GM10248 (cell line): ENCODE measurements around the gene HPS1.

Experiments used
- CTCF ChIA-PET: fragments of 300-600 bp; sonication (Branson Sonifier 250); formaldehyde crosslinking; extraction: SDS; loops from one replicate; lab custom pipeline; 2021; ENCODE audit warnings: antibody characterized with exemption; lab: Yijun Ruan, JAX
- POLR2A ChIA-PET: fragments of 350-650 bp; sonication (Branson Sonifier 250); formaldehyde crosslinking; extraction: SDS; loops from one replicate; lab custom pipeline; 2020; ENCODE audit warnings: antibody characterized with exemption; lab: Yijun Ruan, JAX
- DNase-seq: peaks from one replicate; pipeline ENCODE4 v3.0.0; 2012; ENCODE audit errors: extremely low spot score
- TF ChIP-seq, protein P1 (sequence below): IDR thresholded peaks from 2 replicates; pipeline ENCODE4 v1.5.1; 2012; ENCODE audit warnings: mild to moderate bottlenecking, low read depth; ENCODE audit errors: extremely low read depth, missing control alignments, control extremely low read depth

The HPS1 gene

DNA sequence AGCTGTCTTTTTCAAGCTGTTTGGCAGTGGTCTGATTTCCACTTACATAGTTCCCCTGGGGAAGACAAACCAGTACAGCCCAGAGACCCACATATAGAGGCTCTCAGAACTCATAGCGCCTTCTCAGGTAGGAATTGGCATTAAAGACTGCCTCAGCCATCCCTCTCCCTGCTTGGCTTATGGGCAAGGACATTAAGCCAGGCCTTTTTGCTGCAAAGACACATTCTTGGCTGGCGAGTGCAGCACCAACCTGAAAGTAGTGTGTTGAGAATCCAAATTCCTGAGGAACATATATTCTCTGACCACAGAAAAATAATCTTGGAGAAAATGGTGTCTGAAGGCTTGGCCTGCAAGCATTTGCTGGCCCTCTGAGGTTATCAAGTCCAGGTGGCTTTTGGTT is 39.2 kb upstream of the HPS1 start:
- TF ChIP-seq, protein P1, sequence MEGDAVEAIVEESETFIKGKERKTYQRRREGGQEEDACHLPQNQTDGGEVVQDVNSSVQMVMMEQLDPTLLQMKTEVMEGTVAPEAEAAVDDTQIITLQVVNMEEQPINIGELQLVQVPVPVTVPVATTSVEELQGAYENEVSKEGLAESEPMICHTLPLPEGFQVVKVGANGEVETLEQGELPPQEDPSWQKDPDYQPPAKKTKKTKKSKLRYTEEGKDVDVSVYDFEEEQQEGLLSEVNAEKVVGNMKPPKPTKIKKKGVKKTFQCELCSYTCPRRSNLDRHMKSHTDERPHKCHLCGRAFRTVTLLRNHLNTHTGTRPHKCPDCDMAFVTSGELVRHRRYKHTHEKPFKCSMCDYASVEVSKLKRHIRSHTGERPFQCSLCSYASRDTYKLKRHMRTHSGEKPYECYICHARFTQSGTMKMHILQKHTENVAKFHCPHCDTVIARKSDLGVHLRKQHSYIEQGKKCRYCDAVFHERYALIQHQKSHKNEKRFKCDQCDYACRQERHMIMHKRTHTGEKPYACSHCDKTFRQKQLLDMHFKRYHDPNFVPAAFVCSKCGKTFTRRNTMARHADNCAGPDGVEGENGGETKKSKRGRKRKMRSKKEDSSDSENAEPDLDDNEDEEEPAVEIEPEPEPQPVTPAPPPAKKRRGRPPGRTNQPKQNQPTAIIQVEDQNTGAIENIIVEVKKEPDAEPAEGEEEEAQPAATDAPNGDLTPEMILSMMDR, result no peak
- POLR2A ChIA-PET, result no interaction called here
- DNase-seq, result no peak
- CTCF ChIA-PET, result interaction anchor here (1.0 to 1.4 kb wide), 3 partner anchors 18 to 19 kb away, joined by 3 to 6 read pairs (median 3); no protein-coding TSS in a partner anchor

DNA sequence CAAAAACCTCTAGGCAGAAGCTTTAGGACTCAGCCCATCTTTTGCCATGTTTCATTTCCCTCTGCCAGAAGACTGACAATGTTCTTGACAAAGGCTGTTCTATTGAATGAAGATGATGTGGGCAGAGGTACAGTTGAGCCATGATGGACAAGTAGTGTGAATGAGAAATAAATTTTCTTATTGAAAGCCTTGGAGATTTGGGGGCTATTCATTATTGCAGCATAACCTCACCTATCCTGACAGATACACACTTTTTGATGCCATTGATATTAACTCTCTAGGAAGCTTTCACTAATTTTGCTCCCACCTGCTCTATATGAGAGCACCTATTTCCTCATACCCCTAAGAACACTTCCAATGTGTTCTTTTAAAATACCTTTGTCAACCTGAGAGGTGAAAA is 36.9 kb upstream of the HPS1 start:
- no peak for DNase-seq
- ChIA-PET POLR2A (no interaction called here), CTCF (no interaction called here)
- TF ChIP-seq, protein P1, result no peak

DNA sequence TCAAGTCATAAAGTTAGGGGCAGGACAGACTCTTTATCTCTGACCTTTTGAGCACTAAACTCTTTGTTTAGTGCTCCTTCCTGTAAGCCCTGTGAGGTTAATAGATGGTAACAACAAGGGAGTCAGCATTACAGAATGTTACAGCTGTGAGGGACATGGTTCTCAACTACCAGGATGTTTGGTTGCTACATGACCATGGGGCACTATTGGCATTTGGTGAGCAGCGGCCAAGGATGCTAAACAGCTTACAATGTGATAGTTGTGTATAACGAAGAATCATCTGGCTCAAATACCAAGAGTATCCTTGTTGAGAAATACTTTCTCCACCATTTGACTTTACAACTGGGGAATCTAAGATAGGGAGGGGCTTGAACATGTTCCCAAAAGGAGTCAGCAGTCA is 35.4 kb upstream of the HPS1 start:
- POLR2A ChIA-PET, result no interaction called here
- TF ChIP-seq, protein P1, result no peak
- CTCF ChIA-PET, result interaction anchor here (1.0 to 5.8 kb wide), 3 partner anchors 9 to 23 kb away, joined by 3 to 68 read pairs (median 3); no protein-coding TSS in a partner anchor
- DNase-seq, result no peak

DNA sequence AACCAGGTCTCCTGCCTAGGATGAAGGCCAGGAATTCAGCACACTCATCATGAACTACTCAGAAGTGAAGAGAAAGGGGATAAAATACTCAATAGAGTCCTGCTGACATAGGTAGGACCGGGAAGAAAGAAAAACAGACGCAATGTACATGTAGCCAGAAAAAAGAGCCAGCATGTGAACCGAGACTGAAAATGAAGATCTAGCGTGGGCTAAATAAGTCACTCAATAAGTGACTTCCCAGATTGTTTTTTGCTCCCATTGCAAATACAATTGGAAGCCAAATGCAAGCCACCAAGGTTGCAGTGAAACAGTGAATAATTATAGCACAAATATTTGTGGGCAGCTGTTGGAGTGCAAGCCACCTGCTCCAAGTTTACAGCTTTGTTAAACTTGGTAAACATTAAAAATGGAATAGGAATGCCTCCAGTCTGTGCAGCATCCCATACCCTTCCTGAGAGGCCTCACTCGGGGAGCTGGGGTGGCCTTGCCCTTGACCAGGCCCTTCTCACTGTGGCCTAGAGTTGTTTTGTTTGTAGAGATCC is 34.7 kb upstream of the HPS1 start:
- TF ChIP-seq, protein P1, result no peak
- no peak for DNase-seq
- ChIA-PET CTCF (interaction anchor here (1.0 to 5.8 kb wide), 3 partner anchors 10 to 24 kb away, joined by 3 to 68 read pairs (median 3); no protein-coding TSS in a partner anchor), POLR2A (no interaction called here)

DNA sequence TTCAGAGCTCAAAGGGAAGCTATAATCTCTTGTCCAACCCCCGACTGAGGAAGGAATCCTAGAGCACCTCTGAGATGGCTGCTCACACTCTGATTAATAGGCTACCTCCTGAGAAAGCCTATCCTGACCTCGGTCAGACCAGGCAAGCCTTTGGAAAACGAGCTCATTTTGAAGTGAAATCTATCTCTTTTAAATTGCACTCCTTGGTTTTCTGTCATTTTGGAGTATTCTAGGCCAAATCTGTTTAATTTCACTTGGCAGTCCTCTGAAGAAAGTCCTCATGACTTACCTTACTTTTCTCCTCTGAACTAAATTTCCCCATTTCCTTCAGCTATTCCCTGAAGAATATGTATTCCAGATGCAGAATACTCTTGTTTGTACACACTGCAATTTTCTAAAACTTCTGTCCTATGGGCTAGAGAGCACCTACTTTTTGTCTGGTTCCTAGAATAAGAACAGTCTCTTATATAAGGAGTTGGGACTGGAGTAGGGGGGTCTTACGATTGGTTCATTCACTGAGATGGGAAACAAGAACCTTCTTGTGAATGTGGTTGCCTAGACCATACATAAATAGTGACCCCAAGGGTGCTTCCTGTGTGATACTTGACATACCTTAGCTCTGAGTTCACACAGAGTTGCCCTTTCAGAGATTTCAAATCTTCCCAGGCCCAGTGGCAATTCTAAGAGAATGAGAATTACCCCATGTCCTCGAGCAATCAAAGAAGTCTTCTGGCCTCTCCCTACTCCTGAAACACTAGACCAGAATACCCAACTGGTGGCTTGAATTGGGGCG is 31.9 kb upstream of the HPS1 start:
- DNase-seq, result no peak
- TF ChIP-seq, protein P1, result no peak
- CTCF ChIA-PET, result interaction anchor here (0.9 to 5.8 kb wide), 7 partner anchors 9 to 103 kb away, joined by 3 to 68 read pairs (median 3); no protein-coding TSS in a partner anchor
- POLR2A ChIA-PET, result no interaction called here

DNA sequence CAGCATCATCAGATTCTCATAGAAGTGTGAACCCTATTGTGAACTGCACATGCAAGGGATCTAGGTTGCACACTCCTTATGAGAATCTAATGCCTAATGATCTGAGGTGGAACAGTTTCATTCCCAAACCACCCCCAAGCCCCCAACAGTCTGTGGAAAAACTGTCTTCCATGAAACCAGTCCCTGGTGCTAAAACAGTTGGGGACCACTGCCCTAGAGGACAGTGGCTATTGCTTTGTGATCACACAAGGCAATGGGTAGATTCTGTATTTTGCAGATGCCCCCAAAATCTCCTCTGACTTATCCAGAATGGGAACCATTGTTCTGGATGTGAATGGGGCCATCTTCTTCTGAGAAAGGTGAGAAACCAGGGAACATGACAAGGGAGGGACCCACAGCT is 31.1 kb upstream of the HPS1 start:
- ChIA-PET CTCF (interaction anchor here (1.3 to 5.8 kb wide), 3 partner anchors 9 to 50 kb away, joined by 3 to 68 read pairs (median 3); no protein-coding TSS in a partner anchor), POLR2A (no interaction called here)
- TF ChIP-seq, protein P1, result no peak
- DNase-seq, result no peak
